GM19193 (cell line): ENCODE data around the gene FANCB.

Experiments
- POLR2A ChIP-seq: IDR thresholded peaks from 4 replicates; pipeline ENCODE4 v1.6.1; 2011; ENCODE audit not compliant: insufficient read depth, insufficient read length; ENCODE audit errors: extremely low read depth

FANCB gene

GRCh38 chrX:14873676-14874049 is 794 bp upstream of the FANCB start:
- TF ChIP-seq POLR2A = no peak

- no peak for TF ChIP-seq POLR2A
These were observed 514 bp downstream of the FANCB start for GRCh38 chrX:14872355-14872754.

GRCh38 chrX:14871767-14872166 is 1.1 kb downstream of the FANCB start:
- no peak for TF ChIP-seq POLR2A

- no peak for TF ChIP-seq POLR2A
These were observed 7.7 kb downstream of the FANCB start for GRCh38 chrX:14865201-14865600.

GRCh38 chrX:14864631-14865030 is 8.2 kb downstream of the FANCB start:
- TF ChIP-seq POLR2A = no peak

GRCh38 chrX:14851526-14851925 is 21.3 kb downstream of the FANCB start:
- no peak for TF ChIP-seq POLR2A

GRCh38 chrX:14843666-14844065 is 29.2 kb downstream of the FANCB start:
- TF ChIP-seq POLR2A = no peak

GRCh38 chrX:14837155-14837554 is 35.7 kb downstream of the FANCB start:
- TF ChIP-seq POLR2A = no peak

- TF ChIP-seq POLR2A = no peak
These were observed 40.3 kb downstream of the FANCB start for GRCh38 chrX:14832586-14832985.

GRCh38 chrX:14832151-14832550 is 40.7 kb downstream of the FANCB start:
- TF ChIP-seq POLR2A = no peak

- no peak for TF ChIP-seq POLR2A
These were observed 43.2 kb downstream of the FANCB start for GRCh38 chrX:14829643-14830042.

GRCh38 chrX:14826319-14826718 is 46.5 kb downstream of the FANCB start:
- TF ChIP-seq POLR2A = no peak

- no peak for TF ChIP-seq POLR2A
These were observed 47.0 kb downstream of the FANCB start for GRCh38 chrX:14825851-14826250.

GRCh38 chrX:14819769-14820168 is 53.1 kb downstream of the FANCB start:
- TF ChIP-seq POLR2A = no peak

GRCh38 chrX:14817571-14817970 is 55.3 kb downstream of the FANCB start:
- no peak for TF ChIP-seq POLR2A

- no peak for TF ChIP-seq POLR2A
These were observed 69.7 kb downstream of the FANCB start for GRCh38 chrX:14802943-14803710.

- TF ChIP-seq POLR2A = no peak
These were observed 71.7 kb downstream of the FANCB start for GRCh38 chrX:14801136-14801535.
